Measurements from ENCODE around the gene SMIM35.
A peak's percentile ranks its signal among the peaks of the same experiment; 100 is the strongest.

Gene SMIM35

DNA sequence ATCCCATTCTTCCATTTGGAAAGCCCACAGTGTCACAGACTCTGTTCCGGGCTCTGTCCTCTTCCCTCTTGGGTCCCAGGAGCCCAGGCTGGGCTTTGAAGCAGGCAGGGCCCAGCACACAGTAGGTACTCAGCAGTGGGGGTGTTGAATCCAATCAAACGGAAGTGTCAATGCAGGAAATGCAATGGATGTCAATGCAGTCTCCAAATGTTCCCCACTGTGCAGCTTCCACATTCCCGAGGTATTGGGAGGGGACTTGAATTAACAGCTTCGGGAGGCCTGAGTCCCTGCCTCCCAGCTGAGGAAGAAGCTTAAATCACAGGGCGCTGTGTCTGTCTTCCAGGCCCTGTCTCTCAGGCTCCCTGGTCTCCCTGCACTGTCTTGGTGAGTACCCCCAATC is 21.8 kb upstream of the SMIM35 start:
- DNase-seq: no peak

DNA sequence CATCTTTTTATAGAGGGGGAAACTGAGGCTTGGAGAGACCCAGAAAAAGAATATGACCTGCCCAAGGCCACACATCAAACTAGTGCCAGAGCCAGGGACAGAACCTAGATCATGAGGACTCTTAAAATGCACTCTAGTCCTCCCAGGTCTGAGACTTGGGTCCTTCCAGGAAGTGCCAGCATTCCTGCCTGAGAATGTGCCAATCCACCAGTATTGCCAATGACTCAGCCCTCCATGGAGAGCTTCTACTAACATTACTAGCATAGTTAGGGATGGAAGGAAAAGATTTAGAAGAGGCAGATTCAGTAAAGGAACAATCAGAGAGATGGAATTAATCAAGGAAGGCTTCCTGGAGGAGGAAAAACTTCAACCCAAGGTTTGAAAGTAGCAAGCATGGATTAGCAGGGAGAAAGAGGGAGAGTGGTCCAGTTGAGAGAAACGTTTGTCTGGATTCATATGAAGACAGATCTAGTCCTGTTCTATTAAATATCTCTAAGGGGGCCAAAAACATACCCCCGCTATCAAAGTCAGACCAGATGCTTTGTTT is 20.1 kb upstream of the SMIM35 start:
- DNase-seq: no peak

DNA sequence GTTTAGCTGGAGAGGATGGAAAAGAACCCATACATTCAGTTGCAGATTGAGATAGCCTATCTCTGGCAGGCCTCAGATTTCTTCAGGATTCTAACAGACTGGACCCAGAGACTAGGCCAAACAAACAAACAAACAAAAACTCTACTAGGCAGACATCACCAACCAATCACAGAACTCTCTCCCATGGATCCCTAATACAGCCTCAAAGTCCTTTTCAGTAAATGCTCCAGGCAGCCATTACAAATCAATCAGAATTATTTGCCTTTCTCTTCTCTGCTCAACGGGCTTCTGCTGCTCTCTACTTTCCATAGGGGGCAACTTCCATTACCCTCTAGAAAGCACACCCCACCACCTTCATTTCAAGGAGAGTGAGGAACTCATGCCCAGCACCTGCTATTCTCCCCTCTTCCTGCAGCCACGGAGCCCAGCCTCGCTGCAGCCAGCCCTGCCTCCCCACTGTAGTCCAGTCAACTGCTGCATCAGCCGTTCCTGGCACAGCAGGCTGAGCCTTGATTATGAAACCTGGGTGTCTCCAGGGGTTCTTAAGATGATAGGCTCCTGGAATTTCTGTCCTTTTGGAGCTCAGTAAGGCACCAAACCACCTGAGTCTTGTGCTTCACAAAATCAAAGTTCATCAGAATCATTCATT is 19.0 kb upstream of the SMIM35 start:
- DNase-seq: no peak

DNA sequence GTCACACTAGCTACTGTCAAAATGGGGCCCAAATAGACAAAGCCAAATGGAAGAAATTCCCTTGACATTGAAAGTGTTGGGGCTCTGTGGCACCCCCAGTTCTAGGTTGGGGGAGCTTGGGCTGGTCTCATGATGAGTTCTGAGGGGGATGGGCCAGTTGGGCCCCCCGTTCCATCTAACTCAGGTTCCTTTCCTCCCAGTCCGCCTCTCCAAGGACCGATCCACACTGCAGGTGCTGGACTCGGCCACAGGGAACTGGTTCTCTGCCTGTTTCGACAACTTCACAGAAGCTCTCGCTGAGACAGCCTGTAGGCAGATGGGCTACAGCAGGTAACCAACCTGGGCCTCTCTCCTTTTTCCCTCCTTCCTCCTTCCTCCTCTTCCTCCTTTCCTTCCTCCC is 17.7 kb upstream of the SMIM35 start:
- DNase-seq: no peak

GRCh38 chr11:118102721-118103261 is 16.0 kb upstream of the SMIM35 start:
- no peak for DNase-seq

DNA sequence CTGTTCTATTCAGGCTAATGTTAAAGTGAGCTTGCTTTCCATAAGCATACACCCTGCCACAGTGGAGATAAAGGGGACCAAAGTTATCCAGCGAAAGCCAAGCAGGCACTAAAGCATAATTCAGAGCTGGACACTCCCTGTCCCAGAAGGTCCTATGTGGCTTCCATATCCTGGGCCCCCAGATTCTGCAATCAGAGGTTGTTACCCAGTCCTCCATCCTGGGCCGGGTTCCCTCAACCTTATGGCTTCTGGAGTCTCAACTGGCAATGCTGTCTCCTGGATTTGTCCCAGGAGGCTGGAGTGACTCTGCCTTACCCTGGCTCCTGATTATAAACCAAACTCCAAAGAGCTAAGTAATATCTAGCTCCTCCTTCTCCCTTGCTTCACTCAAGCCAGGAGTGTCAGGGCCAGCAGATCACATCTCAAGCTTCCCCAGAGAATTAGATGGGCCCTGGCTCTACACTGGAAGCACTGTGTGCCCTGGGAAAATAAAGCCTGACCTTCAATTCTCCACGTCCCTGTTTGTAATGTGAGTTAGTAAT is 14.0 kb upstream of the SMIM35 start:
- no peak for DNase-seq

DNA sequence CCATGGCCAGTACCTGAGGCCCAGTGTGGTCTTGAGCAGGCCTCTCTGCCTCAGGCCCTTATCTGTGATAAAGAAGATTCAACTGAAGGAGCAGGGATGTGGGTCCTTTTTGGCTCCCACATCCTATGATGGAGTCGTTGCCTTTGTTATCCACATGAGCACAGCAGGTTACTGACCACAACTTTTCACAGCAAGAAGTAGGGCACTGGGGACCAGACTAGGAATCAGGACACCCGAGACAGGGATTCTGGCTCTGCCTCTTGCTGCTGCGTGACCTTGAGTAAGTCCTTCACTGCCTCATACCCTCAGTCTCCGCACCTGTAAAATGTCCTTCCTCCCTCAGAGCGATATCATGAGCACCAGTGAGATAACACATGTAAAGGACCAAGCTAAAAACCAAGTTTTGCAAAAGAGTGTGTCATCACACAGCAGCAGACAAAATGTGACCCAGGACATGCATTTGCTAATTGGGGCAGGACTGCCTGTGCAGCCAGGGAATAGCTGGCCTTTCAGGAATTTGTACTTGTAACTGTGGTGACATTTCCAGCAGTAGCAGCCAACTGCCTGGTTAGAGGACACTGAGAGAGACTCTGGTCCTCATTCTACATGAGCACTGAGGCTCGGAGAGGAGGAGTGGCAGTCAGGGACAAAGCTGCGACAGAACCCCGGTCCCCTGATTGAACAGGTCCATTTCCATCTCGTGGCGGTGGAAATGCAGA is 13.2 kb upstream of the SMIM35 start:
- DNase-seq: no peak

DNA sequence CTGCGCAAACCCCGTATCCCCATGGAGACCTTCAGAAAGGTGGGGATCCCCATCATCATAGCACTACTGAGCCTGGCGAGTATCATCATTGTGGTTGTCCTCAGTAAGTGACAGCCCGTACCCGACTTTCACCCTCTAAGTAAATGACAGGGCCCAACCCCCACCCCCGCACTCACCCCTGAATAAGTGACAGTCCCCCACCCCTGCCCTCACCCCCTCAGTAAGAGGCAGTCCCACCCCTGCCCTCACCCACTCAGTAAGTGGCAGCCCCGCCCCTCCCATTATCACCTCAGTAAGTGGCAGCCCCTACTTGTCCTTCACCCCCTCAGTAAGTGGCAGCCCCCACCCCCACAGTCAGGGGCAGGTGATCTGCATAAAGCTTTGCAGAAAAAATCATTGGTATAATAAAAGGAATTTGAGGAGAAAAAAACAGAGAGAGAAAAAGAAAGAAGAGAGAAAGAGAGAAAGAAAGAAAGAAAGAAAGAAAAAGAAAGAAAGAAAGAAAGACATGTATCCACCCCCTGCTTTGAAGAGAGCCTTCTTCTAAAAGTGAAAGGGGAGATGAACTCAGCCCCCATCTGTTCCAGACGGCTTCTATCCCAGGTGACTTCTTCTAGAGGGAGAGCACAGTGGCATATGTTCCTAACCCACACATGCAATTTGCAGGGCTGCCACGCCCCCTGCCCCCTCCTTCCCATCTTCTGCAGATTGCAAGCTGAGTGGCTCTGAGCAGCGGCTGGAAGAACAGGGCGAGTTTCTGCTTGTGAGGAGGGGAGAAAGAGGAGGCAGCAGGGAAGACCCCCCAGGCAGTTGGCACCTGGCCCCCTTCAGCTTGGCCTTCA is 12.5 kb upstream of the SMIM35 start:
- DNase-seq: no peak

DNA sequence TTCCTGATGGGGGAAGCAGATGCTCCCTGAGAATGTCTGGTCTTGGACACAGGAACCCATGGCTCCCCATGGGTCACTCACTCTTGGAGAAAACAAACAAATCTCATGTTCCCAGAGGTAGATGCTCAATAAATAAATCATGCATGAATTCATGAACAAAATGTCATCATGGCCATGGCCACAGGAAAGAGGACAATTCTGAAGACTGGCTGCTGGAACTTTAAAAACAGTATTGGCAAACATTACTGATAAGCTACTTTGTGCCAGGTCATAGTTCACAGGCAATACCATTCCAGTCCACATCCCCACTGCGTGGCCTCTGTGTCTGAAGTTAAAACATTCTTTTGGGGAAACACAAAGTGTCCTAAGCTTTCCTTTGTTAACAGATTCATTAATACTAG is 9.2 kb upstream of the SMIM35 start:
- DNase-seq: no peak

DNA sequence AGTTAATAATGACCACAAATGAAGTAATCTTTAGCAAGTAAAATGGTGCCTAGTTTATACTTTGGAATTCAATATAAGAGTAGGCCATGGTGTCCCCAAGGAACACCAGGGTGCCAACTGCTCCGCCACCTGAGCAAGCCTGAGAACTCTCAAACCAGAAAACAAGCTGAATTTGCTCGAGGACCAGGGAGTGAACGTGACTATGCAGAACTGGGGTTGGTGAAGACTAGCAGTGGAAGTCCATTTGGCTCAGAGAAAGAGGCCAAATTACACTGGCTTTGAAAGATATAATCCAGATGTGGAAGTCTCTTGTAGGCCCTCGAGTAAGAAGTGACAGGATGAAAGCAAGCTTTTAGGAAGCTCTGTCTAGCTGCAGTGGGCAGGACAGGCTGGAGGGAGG is 8.7 kb upstream of the SMIM35 start:
- no peak for DNase-seq

- no peak for DNase-seq
These were observed 6.3 kb upstream of the SMIM35 start for GRCh38 chr11:118092907-118093571.

- DNase-seq: no peak
These were observed 4.9 kb upstream of the SMIM35 start for GRCh38 chr11:118091690-118092089.

DNA sequence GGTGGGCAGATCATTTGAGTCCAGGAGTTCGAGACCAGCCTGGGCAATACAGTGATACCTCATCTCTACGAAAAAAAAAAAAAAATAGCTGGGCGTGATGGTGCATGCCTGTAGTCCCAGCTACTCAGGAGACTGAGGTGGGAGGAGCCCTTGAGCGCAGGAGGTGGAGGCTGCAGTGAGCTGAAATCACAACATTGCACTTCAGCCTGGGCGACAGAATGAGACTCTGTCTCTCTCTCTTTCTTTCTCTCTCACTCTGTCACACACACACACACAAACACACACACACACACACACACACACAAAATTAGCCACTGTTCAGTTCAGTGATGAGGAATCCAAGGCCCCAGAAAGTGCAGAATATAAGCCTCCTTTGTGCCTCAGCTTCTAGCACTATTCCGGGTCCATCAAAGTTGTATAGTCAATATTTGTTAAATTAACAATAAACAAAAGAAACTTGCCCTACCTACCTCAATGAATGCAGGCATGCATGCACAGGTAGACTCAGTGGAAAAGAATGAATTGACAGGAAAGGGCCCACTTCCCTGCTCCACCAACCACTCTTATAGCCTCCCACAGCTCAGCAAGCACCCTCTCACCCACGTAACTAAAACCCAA is 3.9 kb upstream of the SMIM35 start:
- DNase-seq: no peak

DNA sequence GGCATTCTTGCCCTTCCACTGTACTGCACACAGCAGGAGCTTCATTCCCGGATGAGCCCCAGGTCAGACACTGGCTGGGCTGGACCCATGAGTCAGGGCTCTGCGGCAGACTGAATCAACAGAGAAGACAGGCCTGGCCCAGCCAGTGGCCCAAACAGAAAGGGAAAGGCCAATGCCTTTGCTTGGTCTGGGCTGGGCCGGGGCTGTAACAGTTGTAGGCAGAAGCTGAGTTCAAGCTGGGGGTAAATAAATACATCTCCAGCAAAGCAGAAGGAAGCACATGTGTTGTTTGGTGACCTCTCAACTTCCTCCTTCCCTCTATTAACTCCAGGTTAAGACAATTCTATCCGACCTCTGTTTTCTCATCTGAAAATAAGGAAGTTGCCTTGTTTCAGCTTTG is 1.8 kb upstream of the SMIM35 start:
- DNase-seq: no peak

- no peak for DNase-seq
These were observed 1.2 kb upstream of the SMIM35 start for GRCh38 chr11:118087931-118088330.

DNA sequence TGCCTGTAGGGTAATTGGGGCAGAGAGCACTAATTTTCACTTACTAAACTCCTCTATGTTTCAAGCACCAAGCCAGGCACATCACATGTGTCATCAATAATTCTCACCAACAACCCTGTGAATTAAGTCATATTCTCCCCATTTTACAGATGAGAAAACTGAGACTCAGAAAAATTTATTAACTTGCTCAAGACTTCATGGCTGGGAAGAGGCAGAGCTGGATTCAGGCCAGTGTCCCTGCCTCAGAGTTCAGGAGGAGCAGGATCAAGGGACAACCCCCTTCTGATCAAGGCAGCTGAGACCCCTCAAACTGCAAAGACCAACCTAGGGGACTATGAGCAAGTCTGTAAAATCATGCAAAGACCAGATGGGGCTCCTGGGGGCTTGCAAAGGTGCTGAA is 2.1 kb downstream of the SMIM35 start:
- no peak for DNase-seq

DNA sequence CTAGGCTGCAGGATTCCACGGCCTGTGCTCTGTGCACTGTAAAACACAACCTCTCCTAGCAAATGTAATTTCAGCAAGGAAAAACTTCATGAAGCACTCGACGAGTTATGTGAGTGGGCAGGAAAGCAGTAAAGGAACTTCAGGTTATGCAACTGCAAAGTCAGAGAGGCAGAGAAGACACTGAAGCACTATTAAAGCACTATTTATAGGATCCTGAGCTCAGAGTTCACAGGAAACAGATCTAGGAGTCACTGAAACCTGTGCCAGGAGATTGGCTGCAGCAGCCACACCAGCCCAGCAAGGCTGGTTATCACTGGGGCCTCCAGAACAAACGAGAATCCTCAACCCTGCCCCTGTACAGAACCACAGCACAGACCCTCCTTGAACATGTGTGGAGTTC is 2.5 kb downstream of the SMIM35 start:
- no peak for DNase-seq

- DNase-seq: no peak
These were observed 3.7 kb downstream of the SMIM35 start for GRCh38 chr11:118082880-118083552.

GRCh38 chr11:118081241-118081958 is 5.4 kb downstream of the SMIM35 start:
- DNase-seq: no peak

- DNase-seq: no peak
These were observed 6.5 kb downstream of the SMIM35 start for GRCh38 chr11:118080296-118080695.

DNA sequence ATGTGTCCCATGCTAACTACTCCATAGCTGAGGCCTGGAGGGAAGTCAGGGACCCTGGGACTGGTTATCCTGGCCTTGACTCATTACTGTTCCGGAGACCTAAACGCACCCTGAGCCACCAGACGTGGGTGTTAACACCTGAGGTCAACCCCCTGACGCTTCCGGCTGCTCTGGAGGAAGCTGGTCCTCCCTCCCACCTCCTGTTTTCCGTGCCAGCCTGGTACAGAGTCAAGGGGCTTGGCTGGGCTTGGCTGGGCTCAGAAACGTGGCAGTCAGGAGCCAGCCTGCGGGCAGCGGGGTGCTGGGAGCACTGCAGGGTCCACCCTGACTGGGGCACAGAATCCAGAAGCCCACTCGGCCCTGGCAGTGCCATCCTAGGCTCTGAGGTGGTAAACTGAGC is 7.3 kb downstream of the SMIM35 start:
- peak in 1 of 5 experiments; percentile 13 for DNase-seq
